GM18517 (cell line): ENCODE data around the gene PSG11.
"Not testable (repeated sequence)": the region's sequence is repeated elsewhere in the genome, so short reads cannot be mapped to it uniquely, and the experiment has no call there.

ENCODE experiments used
- ATAC-seq: cut with Tn5 transposase; IDR thresholded peaks from one replicate; pipeline ENCODE4 v1.9.1; 2021; ENCODE audit warnings: mild to moderate bottlenecking, moderate library complexity; ENCODE audit not compliant: unreplicated experiment

Gene PSG11

DNA sequence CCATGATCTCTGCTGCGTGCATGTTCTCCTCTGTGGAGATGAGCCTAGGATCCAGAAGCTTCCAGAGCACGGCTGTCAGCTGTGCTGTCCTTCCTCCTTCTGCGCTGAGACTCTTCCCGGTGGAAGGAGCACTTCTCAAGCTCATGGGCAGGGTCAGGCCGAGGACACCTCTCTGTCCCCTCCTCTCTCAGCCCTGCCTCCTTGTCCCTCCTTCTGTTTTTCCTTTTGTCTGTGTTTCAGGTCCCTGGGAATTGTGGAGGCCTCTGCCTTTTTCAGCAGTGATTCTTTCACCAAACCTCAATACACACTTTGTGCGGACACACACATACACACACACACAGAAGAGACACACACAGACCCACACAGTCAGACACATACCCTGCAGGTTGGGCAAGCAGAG is at the start of gene PSG11:
PSG11 (minus strand) TSS at position 101 of the 400 bp plus-strand sequence; CDS start at position 4, 97 bp downstream.
- not testable (repeated sequence) for ATAC-seq

DNA sequence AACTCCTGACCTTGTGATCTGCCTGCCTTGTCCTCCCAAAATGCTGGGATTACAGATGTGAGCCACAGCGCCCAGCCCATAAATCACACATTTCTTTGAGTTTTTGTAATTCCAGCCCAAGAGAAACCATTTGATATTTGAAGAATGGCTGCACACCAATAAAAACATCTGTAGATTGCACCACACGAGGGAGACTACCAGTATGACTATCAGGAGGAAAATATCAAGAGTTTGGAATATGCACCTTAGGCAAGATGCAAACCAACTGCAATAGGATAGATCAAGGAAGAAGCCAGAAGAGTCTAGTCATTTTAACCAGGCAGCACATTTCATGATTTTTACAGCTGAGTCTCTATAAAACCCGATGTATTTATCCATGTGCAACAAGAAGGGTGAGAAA is 36.1 kb upstream of the PSG11 start:
- not testable (repeated sequence) for ATAC-seq

DNA sequence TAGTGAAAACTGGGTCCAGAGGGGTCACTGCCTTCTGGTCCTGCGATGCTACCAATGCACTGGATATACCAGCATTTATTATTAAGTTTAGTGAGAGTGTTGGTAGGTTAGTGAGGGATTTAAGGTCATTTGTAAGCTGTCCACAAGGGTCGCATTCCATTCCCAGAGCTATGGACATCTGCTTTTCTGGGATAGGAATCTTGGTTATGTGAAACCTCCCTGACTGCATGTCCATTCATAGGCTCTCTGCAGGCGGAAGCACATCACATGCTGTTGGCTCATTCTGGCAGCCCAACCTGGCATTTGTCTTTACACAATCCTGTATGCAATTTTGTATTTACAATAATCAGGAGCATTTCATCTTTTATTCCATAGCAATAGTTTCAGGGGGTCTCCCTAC is 35.1 kb upstream of the PSG11 start:
- not testable (repeated sequence) for ATAC-seq

DNA sequence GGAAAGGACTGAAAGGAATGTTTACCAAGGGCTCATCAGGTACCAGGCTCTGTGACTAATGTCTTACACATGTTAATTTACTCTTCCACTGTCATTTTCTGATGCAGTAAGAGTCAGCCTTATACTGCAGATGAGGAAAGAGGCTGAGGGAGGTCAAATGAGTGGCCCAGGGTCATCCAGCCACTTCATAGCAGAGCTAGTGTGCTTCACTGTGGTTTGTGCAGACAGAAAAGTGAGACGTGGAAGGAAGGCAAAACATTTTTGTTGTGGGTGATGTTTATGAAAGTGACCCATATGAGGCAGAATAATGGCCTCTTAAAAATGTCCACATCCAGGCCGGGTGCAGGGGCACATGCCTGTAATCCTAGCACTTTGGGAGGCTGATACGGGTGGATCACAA is 34.0 kb upstream of the PSG11 start:
- ATAC-seq, result not testable (repeated sequence)

DNA sequence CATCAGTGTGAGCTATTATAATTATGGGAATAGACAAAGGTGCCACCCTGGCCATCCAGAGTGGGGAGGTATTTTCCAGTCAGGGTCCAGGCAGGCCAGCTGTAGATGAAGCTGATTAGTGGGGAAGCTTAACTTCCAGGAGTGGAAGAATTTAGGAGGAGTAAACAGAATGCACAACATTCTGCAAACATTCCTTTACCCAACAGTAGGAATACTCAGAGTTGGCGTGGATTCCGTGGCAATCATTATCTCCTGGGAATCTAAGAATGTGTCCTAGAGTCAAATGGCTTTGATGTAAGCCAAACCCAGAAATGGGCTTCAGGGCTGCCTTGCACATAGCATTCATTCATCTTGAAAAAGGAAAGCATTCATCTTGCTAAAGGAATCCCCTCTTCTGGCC is 33.2 kb upstream of the PSG11 start:
- ATAC-seq, result not testable (repeated sequence)

DNA sequence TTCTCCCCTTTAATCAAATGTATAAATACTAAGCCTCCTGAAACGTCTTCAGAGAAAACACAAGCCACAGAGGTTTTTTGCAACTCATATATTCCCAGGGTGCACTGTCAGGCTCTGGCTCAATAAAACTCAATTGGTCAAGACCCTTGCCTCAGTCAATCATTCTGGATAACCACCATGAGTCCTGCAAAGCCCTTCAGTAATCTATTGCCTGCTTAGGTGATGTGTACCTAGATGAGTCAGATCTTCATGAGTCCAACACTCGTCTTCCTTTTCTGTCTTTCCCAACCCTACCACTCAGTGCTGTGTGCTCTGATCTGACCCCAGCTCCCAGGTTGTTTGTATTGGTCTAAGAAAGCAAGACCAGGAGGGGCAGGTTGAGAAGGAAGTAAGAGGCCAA is 32.2 kb upstream of the PSG11 start:
- not testable (repeated sequence) for ATAC-seq

DNA sequence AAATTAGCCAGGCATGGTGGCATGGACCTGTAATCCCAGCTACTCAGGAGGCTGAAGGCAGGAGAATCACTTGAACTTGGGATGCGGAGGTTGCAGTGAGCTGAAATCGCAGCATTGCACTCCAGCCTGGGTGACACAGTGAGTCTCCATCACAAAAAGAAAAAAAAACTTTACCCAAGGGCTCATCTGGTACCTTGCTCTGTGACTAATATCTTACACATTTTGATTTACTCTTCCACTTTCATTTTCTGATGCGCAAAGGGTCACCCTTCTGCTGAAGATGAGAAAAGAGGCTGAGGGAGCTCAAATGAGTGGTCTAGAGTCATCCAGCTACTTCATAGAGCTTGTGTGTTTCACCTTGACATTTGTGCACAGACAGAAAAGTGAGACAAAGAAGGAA is 21.7 kb upstream of the PSG11 start:
- not testable (repeated sequence) for ATAC-seq

DNA sequence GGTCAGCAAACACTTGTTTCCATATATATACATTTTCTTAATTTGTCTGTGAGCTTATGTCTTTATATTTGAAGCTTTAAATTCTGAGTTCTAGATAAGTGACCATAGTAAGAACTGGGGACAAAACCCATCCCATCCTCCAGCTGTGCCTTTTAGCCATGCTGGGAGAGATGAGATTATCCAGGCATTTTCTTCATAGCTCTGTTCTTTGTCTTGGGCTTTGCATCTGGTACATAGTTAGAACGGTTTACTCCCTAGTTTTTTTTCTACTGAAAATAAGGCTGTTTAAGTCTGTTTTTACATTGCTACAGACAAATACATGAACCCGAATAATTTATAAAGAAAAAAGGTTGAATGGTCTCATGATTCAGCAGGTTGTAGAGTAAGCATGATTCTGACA is 20.3 kb upstream of the PSG11 start:
- ATAC-seq, result not testable (repeated sequence)

DNA sequence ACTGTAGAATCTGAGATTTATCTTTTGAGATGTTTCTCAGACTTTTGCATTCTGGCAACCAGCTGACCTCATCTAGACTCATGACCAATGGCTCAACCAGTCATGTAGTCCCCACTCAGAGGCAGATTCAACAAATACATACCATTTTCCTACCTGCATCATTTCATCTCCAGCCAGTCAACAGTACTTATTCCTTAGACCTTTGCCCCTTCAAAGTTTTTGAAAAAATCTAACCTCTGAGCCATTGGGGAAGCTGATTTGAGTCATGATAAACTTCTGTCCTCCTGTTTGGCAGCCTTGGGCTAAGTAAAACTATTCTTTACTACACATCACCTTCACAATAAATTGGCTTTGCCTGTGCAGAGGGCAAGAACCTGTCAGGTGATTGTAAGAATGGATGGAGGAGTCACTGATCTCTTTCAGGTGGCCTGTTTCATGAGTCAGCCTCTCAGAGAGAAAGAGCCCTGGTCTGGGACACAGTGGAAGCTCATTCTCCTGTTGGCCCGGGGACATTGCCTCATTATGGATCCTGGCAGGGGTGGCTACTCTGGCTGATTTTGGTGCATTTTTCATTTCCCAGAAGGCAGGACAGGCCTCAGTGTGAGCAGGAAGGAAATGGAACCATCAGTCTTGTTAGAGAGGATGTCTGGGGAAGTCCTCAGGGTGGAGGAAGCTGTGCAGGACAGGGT is 17.4 kb upstream of the PSG11 start:
- ATAC-seq, result not testable (repeated sequence)

DNA sequence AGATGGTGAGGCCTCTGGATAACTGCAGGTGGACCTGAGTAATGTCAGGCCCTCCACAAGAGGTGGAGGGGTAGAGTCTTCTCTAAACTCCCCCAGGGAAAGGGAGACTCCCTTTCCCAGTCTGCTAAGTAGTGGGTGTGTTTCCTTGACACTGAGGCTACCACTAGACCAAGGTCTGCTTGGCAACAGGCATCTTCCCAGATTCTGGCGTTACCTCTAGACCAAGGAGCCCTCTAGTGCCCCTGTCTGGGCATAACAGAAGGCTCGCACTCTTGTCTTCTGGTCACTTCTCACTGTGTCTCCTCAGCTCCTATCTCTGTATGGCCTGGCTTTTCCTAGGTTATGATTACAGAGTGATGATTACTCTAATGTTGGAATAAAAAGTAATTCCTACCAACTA is 5.4 kb upstream of the PSG11 start:
- ATAC-seq, result not testable (repeated sequence)

DNA sequence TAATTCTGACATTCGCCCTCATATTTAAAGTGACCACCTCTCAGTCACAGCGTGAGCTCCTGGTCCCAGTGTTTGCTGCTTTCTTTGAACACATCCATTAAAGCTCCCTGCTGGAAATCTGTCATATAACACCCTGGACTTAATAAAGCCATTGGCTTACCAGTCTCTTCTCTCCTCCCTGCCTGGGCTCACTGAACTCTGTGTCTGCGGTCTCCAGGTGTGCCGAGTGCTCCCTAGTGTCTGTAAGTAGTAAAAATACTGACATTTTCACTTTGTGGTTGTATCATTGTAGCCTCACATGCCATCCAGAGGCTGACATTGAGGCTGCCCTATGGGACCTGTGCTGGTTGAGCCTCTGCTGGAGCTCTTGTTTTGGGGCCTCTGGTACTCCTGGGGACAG is 2.6 kb upstream of the PSG11 start:
- no peak for ATAC-seq

DNA sequence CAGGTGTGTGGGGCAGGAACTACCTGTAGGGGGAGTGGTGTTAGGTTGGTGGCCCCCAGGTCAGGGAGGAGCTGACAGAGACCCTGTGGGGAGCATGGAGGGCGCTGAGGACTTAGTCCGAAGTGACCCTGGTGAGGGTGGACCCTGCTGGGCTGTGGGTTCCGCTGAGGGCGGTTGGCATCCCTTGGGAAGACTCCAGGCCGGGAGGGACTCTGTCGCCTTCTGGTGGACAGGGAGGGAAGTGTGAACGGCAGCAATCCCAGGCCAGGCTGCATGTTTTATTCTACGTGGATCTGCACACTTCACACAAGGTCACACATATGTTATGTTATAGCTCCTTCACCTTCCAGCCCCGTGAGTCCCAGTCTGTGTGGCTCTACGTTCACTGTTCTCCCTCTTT is 1.7 kb upstream of the PSG11 start:
- ATAC-seq, result not testable (repeated sequence)

DNA sequence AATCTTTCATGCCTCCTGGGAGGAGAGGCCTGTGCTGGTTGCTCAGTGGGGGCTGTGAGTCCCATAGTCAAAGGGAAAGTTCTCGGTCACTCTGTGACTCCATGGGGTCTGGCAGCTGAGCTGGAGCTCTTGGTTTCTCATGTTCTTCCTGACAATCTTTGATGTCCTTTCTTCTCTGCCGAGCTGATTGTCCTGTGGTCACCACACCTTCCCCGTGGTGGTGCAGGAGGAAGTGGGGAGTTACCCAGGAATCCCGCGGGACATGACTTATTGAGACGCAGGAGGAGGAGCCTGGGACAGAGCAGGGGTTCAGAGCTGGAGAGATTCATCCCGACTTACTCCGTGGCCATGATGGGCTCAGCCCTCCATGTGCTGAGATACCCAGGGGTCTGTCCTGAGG is 792 bp upstream of the PSG11 start:
- ATAC-seq, result not testable (repeated sequence)

DNA sequence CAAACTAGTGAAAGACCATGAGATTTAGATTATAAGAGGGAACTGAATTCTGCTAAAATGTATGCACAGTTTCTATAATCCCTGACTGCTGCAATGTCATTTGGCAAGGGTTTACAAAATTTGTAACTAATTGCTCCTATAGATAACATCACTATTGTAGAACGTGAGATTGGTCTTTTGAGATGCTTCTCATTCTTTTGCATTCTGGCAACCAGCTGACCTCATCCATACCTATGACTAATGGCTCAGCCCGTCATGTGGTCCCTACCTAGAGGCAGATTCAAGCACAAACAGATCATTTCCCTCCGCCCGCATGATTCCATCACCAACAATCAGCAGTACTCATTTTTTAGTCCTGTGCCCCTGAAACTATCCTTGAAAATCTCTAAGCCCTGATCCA is 4.2 kb downstream of the PSG11 start:
- not testable (repeated sequence) for ATAC-seq

DNA sequence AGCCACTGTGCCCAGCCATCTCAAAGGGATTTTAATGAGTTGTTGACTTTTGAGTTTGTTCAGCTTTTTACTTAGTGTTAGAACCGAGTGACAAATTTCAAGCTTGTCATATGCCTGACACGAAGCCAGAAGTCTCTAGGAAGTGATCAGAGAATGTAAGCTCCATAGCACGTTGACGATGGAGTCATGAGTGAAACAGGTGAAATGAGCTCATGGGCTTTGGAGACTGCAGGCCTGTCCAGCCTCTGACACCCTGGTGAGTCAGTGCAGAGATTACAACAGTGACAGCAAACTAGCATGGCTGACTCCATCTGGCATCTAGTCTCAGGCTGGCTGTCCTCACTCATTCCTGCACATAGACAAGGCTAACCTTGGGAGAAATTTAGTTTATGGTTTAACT is 4.6 kb downstream of the PSG11 start:
- not testable (repeated sequence) for ATAC-seq

DNA sequence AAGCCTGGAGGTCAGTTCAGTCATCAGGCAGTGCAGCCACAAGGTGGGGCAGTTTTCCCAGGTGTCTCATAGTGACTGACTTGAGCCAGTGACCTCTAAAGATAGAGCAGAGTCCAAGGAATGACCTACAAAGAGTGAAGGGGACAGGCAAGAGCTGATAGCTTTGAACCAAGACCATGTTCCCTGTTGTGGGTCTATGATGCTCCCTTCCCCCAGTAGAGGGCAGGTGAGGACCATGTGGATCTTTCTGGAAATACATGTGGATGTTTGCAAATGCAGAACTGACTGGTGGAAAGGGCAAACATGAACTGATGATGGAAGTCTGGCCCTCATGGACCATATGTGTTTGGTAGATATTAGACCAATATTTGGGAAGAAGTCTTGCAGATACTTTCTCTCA is 6.7 kb downstream of the PSG11 start:
- ATAC-seq, result not testable (repeated sequence)

DNA sequence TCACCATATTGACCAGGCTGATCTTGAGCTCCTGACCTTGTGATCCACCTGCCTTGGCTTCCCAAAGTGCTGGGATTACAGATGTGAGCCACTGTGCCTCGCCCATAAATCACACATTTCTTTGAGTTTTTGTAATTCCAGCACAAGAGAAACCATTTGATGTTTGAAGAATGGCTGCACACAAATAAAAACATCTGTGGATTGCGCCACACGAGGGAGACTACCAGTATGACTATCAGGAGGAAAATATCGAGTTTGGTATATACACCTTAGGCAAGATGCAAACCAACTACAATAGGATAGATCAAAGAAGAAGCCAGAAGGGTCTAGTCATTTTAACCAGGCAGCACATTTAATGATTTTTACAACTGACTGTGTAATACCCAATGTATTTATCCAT is 20.4 kb downstream of the PSG11 start:
- ATAC-seq, result not testable (repeated sequence)

DNA sequence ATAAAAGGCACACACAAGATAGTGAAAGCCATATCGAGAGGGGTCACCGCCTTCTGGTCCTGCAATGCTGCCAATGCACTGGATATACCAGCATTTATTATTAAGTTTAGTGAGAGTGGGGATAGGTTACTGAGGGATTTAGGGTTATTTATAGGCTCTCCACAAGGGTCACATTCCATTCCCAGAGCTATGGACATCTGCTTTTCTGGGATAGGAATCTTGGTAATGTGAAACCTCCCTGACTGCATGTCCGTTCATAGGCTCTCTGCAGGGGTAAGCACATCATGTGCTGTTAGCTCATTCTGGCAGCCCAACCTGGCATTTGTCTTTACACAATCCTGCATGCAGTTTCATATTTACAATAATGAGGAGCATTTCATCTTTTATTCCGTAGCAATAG is 21.4 kb downstream of the PSG11 start:
- not testable (repeated sequence) for ATAC-seq

DNA sequence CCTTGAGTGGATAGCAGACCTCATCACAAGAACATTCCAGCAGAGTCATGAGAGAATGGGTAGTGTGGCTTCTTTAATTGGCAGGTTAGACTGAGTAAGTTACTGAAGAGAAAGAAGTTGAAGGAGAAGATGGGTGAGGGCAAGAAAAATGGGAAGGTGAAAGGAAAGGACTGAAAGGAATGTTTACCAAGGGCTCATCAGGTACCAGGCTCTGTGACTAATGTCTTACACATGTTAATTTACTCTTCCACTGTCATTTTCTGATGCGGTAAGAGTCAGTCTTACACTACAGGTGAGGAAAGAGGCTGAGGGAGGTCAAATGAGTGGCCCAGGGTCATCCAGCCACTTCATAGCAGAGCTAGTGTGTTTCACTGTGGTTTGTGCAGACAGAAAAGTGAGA is 22.6 kb downstream of the PSG11 start:
- ATAC-seq, result not testable (repeated sequence)

DNA sequence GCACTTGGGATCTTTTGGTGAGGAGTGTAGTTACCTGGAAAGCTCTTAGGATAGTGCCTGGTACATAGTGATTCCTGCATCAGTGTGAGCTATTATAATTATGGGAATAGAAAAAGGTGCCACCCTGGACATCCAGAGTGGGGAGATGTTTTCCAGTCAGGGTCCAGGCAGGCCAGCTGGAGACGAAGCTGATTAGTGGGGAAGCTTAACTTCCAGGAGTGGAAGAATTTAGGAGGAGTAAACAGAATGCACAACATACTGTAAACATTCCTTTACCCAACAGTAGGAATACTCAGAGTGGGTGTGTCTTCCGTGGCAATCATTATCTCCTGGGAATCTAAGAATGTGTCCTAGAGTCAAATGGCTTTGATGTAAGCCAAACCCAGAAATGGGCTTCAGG is 23.3 kb downstream of the PSG11 start:
- ATAC-seq, result not testable (repeated sequence)

DNA sequence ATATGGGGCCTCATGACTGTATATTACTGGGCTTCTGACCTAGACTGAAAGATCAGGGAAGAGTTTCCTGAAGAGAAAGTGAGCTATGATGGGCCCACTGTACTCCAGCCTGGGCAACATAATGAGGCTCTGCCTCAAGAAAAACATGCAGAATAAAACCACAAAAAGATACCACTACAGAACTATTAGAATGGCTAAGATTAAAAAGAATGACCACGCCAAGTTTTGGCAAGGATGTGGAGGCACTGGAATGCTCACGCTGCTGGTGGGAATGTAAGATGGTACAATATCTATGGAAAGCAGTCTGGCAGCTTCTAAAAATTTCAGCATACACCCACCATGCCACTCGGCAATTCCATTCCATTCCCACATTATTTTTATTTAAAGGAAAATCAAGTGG is 30.1 kb downstream of the PSG11 start:
- ATAC-seq, result not testable (repeated sequence)

DNA sequence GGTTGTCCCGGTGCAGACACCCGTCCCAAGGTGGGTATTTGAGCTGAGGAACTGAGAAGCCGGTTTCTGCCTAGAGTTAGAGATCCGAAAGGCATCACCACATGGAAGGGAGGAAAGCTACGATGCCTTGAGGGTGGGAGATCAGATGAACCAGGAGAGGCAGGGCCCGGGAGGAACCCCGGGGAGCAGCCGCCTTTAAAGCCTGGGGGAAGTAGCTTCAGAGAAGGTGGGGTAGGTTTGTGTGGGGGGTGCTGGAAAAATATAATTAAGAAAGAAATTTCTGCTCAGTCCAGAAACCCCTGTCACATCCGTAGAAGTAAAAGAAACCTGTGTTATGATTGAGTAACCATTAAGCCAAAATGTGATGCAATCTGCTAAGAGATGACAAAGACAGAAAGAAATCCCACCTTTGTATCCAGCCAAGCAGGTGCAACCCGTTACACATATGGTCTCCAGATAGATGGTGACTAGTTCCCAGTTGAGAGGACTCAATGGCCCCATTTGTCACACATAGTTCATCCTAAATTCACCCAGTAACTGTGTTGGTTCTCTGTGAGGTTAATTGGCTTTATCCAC is 34.2 kb downstream of the PSG11 start:
- ATAC-seq, result not testable (repeated sequence)

DNA sequence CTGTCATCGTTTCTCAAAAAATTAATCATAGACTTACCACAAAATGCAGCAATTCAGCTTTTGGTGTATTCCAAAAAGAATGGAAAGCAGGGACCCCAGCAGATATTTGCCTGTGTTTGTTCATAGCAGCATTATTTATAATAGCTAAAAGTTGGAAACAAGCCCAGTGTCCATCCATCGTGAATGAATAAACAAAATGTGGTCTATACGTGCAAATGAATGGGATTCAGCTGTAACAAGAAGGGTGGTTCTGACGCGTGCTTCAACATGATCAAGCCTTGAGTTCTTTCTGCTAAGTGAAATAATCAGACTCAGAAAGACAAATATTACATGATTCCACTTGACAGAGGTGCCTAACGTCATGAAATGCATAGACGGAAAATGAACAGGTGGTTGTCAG is 36.4 kb downstream of the PSG11 start:
- ATAC-seq, result no peak
